ENCODE data around the gene CBFB. TPM values are rescaled to one million over a fixed set of nuclear protein-coding genes. Genes with fewer than 3 reads are reported as not detected.

The CBFB gene
- total RNA-seq, 1 donor from 2014 or later = 77.1 TPM

- Mint-ChIP-seq H3K36me3 (no peaks in the 10 kb centered on the region), H3K4me1 (ENCODE audit: unreplicated experiment) (peaks cover 22% of the 10 kb centered on the region), H3K27me3 (peaks cover 19% of the 10 kb centered on the region), H3K27ac (peak overlapping the region; percentile 77), H3K9me3 (no peaks in the 10 kb centered on the region), H3K4me3 (peak overlapping the region; percentile 78)
- no peak for TF ChIP-seq CTCF (conservative IDR thresholded peaks at IDR 0.05)
- DNase-seq (ENCODE audit: extremely low spot score, unreplicated experiment) = no peak
Observed at GRCh38 chr16:67014634-67015312, 14.2 kb upstream of the CBFB start.

GRCh38 chr16:67015313-67015731 is 13.6 kb upstream of the CBFB start:
- Mint-ChIP-seq H3K9me3 (no peaks in the 10 kb centered on the region), H3K4me3 (peak overlapping the region; percentile 66), H3K4me1 (ENCODE audit: unreplicated experiment) (peaks cover 22% of the 10 kb centered on the region), H3K27me3 (peaks cover 19% of the 10 kb centered on the region), H3K27ac (peak overlapping the region; percentile 77), H3K36me3 (no peaks in the 10 kb centered on the region)
- TF ChIP-seq CTCF (conservative IDR thresholded peaks at IDR 0.05) = no peak
- DNase-seq (ENCODE audit: extremely low spot score, unreplicated experiment) = no peak

GRCh38 chr16:67016143-67016542 is 12.8 kb upstream of the CBFB start:
- H3K36me3 Mint-ChIP-seq = no peaks in the 10 kb centered on the region
- H3K9me3 Mint-ChIP-seq = no peaks in the 10 kb centered on the region
- H3K27ac Mint-ChIP-seq = peak overlapping the region; percentile 53
- no peak for TF ChIP-seq CTCF (conservative IDR thresholded peaks at IDR 0.05)
- no peak for DNase-seq (ENCODE audit: extremely low spot score, unreplicated experiment)
- peaks cover 19% of the 10 kb centered on the region for H3K27me3 Mint-ChIP-seq
- peaks cover 22% of the 10 kb centered on the region for H3K4me1 Mint-ChIP-seq (ENCODE audit: unreplicated experiment)
- no peak overlapping the region for H3K4me3 Mint-ChIP-seq

GRCh38 chr16:67016681-67017420 is 12.1 kb upstream of the CBFB start:
- no peak overlapping the region for H3K4me3 Mint-ChIP-seq
- peaks cover 19% of the 10 kb centered on the region for H3K27me3 Mint-ChIP-seq
- TF ChIP-seq CTCF (conservative IDR thresholded peaks at IDR 0.05) = no peak
- H3K36me3 Mint-ChIP-seq = no peaks in the 10 kb centered on the region
- DNase-seq (ENCODE audit: extremely low spot score, unreplicated experiment) = no peak
- H3K9me3 Mint-ChIP-seq = no peaks in the 10 kb centered on the region
- peaks cover 22% of the 10 kb centered on the region for H3K4me1 Mint-ChIP-seq (ENCODE audit: unreplicated experiment)
- H3K27ac Mint-ChIP-seq = no peak overlapping the region

GRCh38 chr16:67017421-67017750 is 11.6 kb upstream of the CBFB start:
- TF ChIP-seq CTCF (conservative IDR thresholded peaks at IDR 0.05) = no peak
- no peaks in the 10 kb centered on the region for H3K9me3 Mint-ChIP-seq
- DNase-seq (ENCODE audit: extremely low spot score, unreplicated experiment) = no peak
- H3K27ac Mint-ChIP-seq = peak overlapping the region; percentile 64
- H3K27me3 Mint-ChIP-seq = peaks cover 19% of the 10 kb centered on the region
- H3K4me3 Mint-ChIP-seq = peak overlapping the region; percentile 49
- no peaks in the 10 kb centered on the region for H3K36me3 Mint-ChIP-seq
- peaks cover 23% of the 10 kb centered on the region for H3K4me1 Mint-ChIP-seq (ENCODE audit: unreplicated experiment)

Data from type B pancreatic cell (in vitro differentiated cells).